Liver (tissue), 9 donors: ENCODE measurements around the gene WDR20. TPM values are rescaled to one million over a fixed set of nuclear protein-coding genes. Genes with fewer than 3 reads are reported as not detected.

Experiments used
- DNase-seq: peaks from one replicate; pipeline ENCODE4 v3.0.0-alpha.2; 2017; ENCODE audit warnings: low spot score
- H3K27ac ChIP-seq, 2 donors: one replicate each; pipeline ENCODE4 v1.7.0; 2013; ENCODE audit warnings: inconsistent platforms in 2 of 2, low read length in 2 of 2, control low read depth in 1 of 2, low read depth in 1 of 2, mild to moderate bottlenecking in 1 of 2
- H3K27me3 ChIP-seq, 4 donors: one replicate each; pipeline versions ENCODE4 v1.6.1 to v1.7.0; 2013; ENCODE audit warnings: low read length in 3 of 4, inconsistent platforms in 1 of 4, mild to moderate bottlenecking in 1 of 4, moderate library complexity in 1 of 4; ENCODE audit not compliant: control insufficient read depth in 4 of 4, insufficient read depth in 4 of 4
- H3K36me3 ChIP-seq, 4 donors: one replicate each; pipeline versions ENCODE4 v1.6.1 to v1.7.0; 2013; ENCODE audit warnings: low read length in 3 of 4, mild to moderate bottlenecking in 3 of 4, low read depth in 1 of 4, moderate library complexity in 1 of 4; ENCODE audit not compliant: control insufficient read depth in 4 of 4, insufficient read depth in 3 of 4
- H3K4me1 ChIP-seq, 4 donors: one replicate each; pipeline versions ENCODE4 v1.6.1 to v1.7.0; 2013; ENCODE audit warnings: low read length in 3 of 4, mild to moderate bottlenecking in 3 of 4, moderate library complexity in 1 of 4; ENCODE audit not compliant: control insufficient read depth in 4 of 4, insufficient read depth in 4 of 4
- H3K4me3 ChIP-seq, 3 donors: one replicate each; pipeline versions ENCODE4 v1.6.1 to v1.7.0; 2013; ENCODE audit warnings: low read length in 3 of 3, control low read depth in 1 of 3, low read depth in 1 of 3, mild to moderate bottlenecking in 1 of 3
- H3K9ac ChIP-seq, 2 donors: one replicate each; pipeline ENCODE4 v1.7.0; 2013; ENCODE audit warnings: low read length in 2 of 2, mild to moderate bottlenecking in 2 of 2, moderate library complexity in 2 of 2, control low read depth in 1 of 2, low read depth in 1 of 2
- H3K9me3 ChIP-seq, 4 donors: one replicate each; pipeline versions ENCODE4 v1.6.1 to v1.7.0; 2013; ENCODE audit warnings: low read length in 3 of 4; ENCODE audit not compliant: control insufficient read depth in 4 of 4
- EGR1 ChIP-seq, 2 donors: IDR thresholded peaks; 2 replicates each; pipeline ENCODE4 v1.6.1; 2016 to 2018; ENCODE audit warnings: antibody characterized with exemption in 2 of 2, low read depth in 2 of 2
- FOXA1 ChIP-seq: IDR thresholded peaks from 2 replicates; pipeline ENCODE4 v1.6.1; 2016; ENCODE audit warnings: antibody characterized with exemption
- FOXA2 ChIP-seq: IDR thresholded peaks from 2 replicates; pipeline ENCODE4 v1.6.1; 2016; ENCODE audit warnings: antibody characterized with exemption
- GABPA ChIP-seq, 2 donors: IDR thresholded peaks in 1 of 2; conservative IDR thresholded peaks in 1 of 2; 2 replicates each; pipeline ENCODE4 v1.6.1; 2016; ENCODE audit warnings: antibody characterized with exemption in 2 of 2, mild to moderate bottlenecking in 1 of 2, moderate library complexity in 1 of 2
- HNF4A ChIP-seq, 2 donors: conservative IDR thresholded peaks; 2 replicates each; pipeline ENCODE4 v1.6.1; 2016; ENCODE audit warnings: antibody characterized with exemption in 2 of 2, mild to moderate bottlenecking in 2 of 2
- HNF4G ChIP-seq: IDR thresholded peaks from 2 replicates; pipeline ENCODE4 v1.6.1; 2016; ENCODE audit warnings: antibody characterized with exemption
- JUND ChIP-seq, 2 donors: IDR thresholded peaks; 2 replicates each; pipeline ENCODE4 v1.6.1; 2016; ENCODE audit warnings: antibody characterized with exemption in 2 of 2
- NR2F2 ChIP-seq: IDR thresholded peaks from 2 replicates; pipeline ENCODE4 v1.6.1; 2016; ENCODE audit warnings: antibody characterized with exemption
- RAD21 ChIP-seq, 2 donors: IDR thresholded peaks; 2 replicates each; pipeline ENCODE4 v1.6.1; 2016; ENCODE audit warnings: antibody characterized with exemption in 2 of 2, mild to moderate bottlenecking in 2 of 2
- RXRA ChIP-seq, 2 donors: IDR thresholded peaks; 2 replicates each; pipeline ENCODE4 v1.6.1; 2017 to 2018; ENCODE audit warnings: antibody characterized with exemption in 2 of 2, mild to moderate bottlenecking in 1 of 2
- SP1 ChIP-seq: IDR thresholded peaks from 2 replicates; pipeline ENCODE4 v1.6.1; 2018; ENCODE audit warnings: antibody characterized with exemption, mild to moderate bottlenecking
- TAF1 ChIP-seq: conservative IDR thresholded peaks from 2 replicates; pipeline ENCODE4 v1.6.1; 2016; ENCODE audit warnings: antibody characterized with exemption, mild to moderate bottlenecking
- YY1 ChIP-seq: IDR thresholded peaks from 2 replicates; pipeline ENCODE4 v1.6.1; 2016; ENCODE audit warnings: antibody characterized with exemption, mild to moderate bottlenecking
- WGBS: extraction: QIAGEN DNeasy Blood & Tissue Kit; methylation state at CpG from one replicate; pipeline ENCODE4 v1.1.7; 2013; 5-methylcytosine and 5-hydroxymethylcytosine counted together
- polyA plus RNA-seq, 2 donors: library from polyadenylated mRNA; stranded (reverse) in 1 of 2; unstranded in 1 of 2; fragments of 200-250 nt in 1 of 2; fragments of >200 nt in 1 of 2; fragmentation: Nextera tagmentation in 1 of 2; extraction: Ambion mirVana in 1 of 2; gene quantifications; one replicate each; pipeline versions ENCODE4 v1.2.1 to v1.2.3, GENCODE V29; 2013 to 2015
- total RNA-seq, 2 donors: library from RNA; depleted of rRNA; stranded (reverse); fragments of >200 nt; gene quantifications; one replicate each; pipeline ENCODE4 v1.2.3, GENCODE V29; 2014
- TF ChIP-seq, protein P1 (sequence below): IDR thresholded peaks from 2 replicates; pipeline ENCODE4 v1.6.1; 2016; ENCODE audit warnings: antibody characterized with exemption, mild to moderate bottlenecking
- TF ChIP-seq, protein P2 (sequence below): fragments of 150-350 bp; IDR thresholded peaks from 2 replicates; pipeline ENCODE4 v1.5.1; 2017; ENCODE audit warnings: improper control_type of control experiment, low read depth, low read length; ENCODE audit not compliant: missing input control
- TF ChIP-seq, protein P3 (sequence below): IDR thresholded peaks from 2 replicates; pipeline ENCODE4 v1.6.1; 2016; ENCODE audit warnings: antibody characterized with exemption
- TF ChIP-seq, protein P4 (sequence below): IDR thresholded peaks from 2 replicates; pipeline ENCODE4 v1.6.1; 2016; ENCODE audit warnings: antibody characterized with exemption
- TF ChIP-seq, protein P5 (sequence below): IDR thresholded peaks from 2 replicates; pipeline ENCODE4 v1.6.1; 2016; ENCODE audit warnings: antibody characterized with exemption
- donor health status: healthy.
- donor health status: healthy.
- donor health status: healthy.
- donor health status: healthy.
- donor health status: healthy.

The WDR20 gene
- total and polyA plus RNA-seq, 4 donors = 6.5 to 18.5 (median 11.0) TPM

DNA sequence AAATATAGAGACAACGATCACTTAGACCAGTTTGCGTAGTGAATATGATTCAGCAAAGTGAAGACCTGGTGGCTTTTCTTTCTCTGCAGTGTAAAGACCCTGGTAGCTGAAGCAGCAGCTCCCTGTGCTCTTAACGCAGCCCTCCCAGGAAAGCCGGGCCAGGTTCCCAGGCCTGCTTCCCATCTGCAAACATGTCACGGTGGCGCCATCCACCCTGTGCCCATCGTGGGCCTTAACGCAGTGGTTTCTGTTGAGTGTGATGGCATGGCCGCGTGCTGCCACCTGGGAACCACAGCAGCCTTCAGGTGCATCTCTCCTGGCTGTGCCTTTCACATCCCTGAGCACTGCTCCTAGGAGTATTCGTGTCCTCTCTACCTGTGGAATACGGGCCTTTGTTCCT lies 71.5 kb downstream of the WDR20 start (continued):
- TF ChIP-seq, protein P1, sequence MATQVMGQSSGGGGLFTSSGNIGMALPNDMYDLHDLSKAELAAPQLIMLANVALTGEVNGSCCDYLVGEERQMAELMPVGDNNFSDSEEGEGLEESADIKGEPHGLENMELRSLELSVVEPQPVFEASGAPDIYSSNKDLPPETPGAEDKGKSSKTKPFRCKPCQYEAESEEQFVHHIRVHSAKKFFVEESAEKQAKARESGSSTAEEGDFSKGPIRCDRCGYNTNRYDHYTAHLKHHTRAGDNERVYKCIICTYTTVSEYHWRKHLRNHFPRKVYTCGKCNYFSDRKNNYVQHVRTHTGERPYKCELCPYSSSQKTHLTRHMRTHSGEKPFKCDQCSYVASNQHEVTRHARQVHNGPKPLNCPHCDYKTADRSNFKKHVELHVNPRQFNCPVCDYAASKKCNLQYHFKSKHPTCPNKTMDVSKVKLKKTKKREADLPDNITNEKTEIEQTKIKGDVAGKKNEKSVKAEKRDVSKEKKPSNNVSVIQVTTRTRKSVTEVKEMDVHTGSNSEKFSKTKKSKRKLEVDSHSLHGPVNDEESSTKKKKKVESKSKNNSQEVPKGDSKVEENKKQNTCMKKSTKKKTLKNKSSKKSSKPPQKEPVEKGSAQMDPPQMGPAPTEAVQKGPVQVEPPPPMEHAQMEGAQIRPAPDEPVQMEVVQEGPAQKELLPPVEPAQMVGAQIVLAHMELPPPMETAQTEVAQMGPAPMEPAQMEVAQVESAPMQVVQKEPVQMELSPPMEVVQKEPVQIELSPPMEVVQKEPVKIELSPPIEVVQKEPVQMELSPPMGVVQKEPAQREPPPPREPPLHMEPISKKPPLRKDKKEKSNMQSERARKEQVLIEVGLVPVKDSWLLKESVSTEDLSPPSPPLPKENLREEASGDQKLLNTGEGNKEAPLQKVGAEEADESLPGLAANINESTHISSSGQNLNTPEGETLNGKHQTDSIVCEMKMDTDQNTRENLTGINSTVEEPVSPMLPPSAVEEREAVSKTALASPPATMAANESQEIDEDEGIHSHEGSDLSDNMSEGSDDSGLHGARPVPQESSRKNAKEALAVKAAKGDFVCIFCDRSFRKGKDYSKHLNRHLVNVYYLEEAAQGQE = no peak

DNA sequence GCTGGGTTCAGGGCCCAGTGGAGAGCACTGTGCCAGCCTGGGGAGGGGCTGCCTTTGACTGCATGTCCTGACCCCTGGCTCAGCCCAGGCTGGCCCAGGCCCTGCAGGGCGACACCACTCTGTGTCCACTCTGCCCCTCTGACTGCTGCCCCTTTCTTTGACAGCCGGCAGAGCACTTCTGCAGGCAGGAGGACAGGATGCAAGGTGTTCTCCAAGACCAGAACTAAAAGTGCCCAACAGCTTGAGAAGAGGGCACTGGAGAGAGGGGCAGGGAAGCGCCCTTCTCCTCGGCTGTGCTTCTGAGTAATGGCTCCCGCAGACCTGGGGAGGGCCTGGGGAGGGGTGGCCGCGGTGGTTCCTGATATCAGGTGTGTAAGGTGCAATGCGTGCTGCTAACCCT lies 72.7 kb downstream of the WDR20 start:
- TF ChIP-seq, protein P2, sequence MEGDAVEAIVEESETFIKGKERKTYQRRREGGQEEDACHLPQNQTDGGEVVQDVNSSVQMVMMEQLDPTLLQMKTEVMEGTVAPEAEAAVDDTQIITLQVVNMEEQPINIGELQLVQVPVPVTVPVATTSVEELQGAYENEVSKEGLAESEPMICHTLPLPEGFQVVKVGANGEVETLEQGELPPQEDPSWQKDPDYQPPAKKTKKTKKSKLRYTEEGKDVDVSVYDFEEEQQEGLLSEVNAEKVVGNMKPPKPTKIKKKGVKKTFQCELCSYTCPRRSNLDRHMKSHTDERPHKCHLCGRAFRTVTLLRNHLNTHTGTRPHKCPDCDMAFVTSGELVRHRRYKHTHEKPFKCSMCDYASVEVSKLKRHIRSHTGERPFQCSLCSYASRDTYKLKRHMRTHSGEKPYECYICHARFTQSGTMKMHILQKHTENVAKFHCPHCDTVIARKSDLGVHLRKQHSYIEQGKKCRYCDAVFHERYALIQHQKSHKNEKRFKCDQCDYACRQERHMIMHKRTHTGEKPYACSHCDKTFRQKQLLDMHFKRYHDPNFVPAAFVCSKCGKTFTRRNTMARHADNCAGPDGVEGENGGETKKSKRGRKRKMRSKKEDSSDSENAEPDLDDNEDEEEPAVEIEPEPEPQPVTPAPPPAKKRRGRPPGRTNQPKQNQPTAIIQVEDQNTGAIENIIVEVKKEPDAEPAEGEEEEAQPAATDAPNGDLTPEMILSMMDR = no peak
- TF ChIP-seq YY1 (no peak), RAD21 (IDR thresholded peaks at IDR 0.05) (no peak), RXRA (IDR thresholded peaks at IDR 0.05) (no peak), GABPA (IDR thresholded peaks at IDR 0.05 in 1 of 2, conservative IDR thresholded peaks at IDR 0.05 in 1 of 2) (no peak), FOXA2 (no peak), HNF4A (conservative IDR thresholded peaks at IDR 0.05) (no peak), SP1 (no peak), NR2F2 (no peak), TAF1 (no peak), EGR1 (IDR thresholded peaks at IDR 0.05; ENCODE audit: low read depth in 2 of 2) (no peak), HNF4G (no peak), FOXA1 (no peak), JUND (IDR thresholded peaks at IDR 0.05) (no peak)
- TF ChIP-seq, protein P3, sequence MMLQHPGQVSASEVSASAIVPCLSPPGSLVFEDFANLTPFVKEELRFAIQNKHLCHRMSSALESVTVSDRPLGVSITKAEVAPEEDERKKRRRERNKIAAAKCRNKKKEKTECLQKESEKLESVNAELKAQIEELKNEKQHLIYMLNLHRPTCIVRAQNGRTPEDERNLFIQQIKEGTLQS = no peak
- TF ChIP-seq, protein P4, sequence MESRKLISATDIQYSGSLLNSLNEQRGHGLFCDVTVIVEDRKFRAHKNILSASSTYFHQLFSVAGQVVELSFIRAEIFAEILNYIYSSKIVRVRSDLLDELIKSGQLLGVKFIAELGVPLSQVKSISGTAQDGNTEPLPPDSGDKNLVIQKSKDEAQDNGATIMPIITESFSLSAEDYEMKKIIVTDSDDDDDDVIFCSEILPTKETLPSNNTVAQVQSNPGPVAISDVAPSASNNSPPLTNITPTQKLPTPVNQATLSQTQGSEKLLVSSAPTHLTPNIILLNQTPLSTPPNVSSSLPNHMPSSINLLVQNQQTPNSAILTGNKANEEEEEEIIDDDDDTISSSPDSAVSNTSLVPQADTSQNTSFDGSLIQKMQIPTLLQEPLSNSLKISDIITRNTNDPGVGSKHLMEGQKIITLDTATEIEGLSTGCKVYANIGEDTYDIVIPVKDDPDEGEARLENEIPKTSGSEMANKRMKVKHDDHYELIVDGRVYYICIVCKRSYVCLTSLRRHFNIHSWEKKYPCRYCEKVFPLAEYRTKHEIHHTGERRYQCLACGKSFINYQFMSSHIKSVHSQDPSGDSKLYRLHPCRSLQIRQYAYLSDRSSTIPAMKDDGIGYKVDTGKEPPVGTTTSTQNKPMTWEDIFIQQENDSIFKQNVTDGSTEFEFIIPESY = no peak
- TF ChIP-seq, protein P5, sequence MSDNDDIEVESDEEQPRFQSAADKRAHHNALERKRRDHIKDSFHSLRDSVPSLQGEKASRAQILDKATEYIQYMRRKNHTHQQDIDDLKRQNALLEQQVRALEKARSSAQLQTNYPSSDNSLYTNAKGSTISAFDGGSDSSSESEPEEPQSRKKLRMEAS = no peak
- TF ChIP-seq, protein P1 = no peak
- no peaks in the 10 kb centered on the region for H3K9me3 ChIP-seq
- H3K4me3 ChIP-seq = no peak overlapping the region
- peaks cover 0 to 12% (median 2%) of the 10 kb centered on the region in 4 donors for H3K36me3 ChIP-seq
- H3K27me3 ChIP-seq = no peaks in the 10 kb centered on the region
- WGBS = 96% methylated on average over 8 of the region's 8 CpGs
- H3K4me1 ChIP-seq = peaks cover 0 to 3% (median 0%) of the 10 kb centered on the region in 4 donors
- no peak overlapping the region for H3K27ac ChIP-seq
- H3K9ac ChIP-seq = no peak overlapping the region
- DNase-seq = no peak
